Activated CD4-positive, alpha-beta T cell treated with anti-CD3 and anti-CD28 coated beads for 24 hours (primary cell): ENCODE data around the gene PCNX2.

ENCODE experiments used
- DNase-seq, 2 donors: peaks; one replicate each; pipeline ENCODE4 v3.0.0-alpha.2; 2020; ENCODE audit warnings: low read depth in 2 of 2

PCNX2 gene

GRCh38 chr1:232984577-232985425, 310.7 kb downstream of the PCNX2 start:
- no peak for DNase-seq

- DNase-seq, result no peak
These were observed 311.5 kb downstream of the PCNX2 start for GRCh38 chr1:232983817-232984567.

- DNase-seq, result no peak
These were observed 312.1 kb downstream of the PCNX2 start for GRCh38 chr1:232983375-232983774.

GRCh38 chr1:232982238-232982944, 313.1 kb downstream of the PCNX2 start:
- no peak for DNase-seq

GRCh38 chr1:232980986-232981560, 314.5 kb downstream of the PCNX2 start:
- DNase-seq, result no peak

- no peak for DNase-seq
These were observed 315.1 kb downstream of the PCNX2 start for GRCh38 chr1:232980355-232980978.

DNA sequence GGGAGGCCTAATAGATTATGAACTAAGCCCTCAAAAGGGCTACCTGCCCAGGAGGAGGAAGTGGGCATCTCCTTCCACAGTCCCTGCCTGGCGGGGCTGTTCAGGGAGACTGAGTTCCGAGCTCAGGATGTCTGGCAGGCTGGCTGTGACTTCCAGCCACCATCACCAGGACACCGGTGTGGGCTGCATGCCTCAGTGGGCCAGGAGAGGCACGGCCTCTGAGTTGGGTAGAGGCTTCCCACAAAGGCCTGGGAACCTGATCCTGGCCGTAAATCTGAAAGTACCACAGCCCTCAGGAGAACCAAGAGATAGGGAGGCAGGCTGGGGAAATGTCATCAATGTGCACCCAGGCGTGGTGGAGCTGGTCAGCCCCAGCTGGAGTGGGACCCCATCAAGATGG, 316.0 kb downstream of the PCNX2 start:
- no peak for DNase-seq

DNA sequence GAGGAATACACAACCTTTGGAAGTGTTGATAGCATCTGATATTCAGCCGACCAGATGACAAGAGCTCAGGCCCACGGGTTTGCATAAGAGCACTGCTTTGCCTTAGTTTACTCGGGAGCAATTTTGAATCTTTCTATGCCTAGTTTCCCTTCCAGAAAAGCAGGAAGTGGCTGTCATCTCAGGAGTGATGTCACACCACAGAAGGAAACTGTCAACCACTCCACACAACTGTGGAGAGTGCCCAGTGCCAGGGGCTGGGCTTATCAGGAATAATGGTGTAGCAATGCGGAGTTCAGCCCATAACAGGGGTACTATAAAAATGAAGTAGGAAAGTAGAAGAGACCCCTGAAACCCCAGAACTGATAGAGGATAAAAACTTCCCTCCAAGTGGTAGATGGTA, 316.7 kb downstream of the PCNX2 start:
- no peak for DNase-seq

DNA sequence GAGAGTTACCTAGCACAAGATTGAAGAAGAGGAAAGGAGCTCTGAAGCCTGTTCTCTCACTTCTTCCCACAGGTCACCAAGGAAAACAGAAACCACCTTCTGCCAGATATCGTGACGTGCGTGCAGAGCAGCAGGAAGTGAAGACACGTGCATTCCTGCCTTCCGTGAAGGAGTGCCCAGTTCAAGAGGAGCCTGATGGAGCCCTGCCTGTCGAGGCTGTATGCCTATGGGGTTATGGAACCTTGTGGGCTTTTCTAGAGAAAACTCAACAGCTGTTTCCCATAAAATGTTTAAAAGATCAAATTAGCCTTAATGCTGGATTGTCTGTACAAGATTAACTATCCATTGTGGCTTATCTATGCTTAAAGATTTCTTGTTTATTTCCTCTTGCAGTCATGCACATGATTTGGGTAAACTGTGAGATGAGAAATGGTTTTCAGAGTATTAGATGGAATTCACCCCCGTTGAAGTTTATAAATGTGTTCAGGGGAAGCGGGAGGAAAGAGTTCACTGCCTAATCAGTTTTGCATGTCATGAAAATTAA, 317.4 kb downstream of the PCNX2 start:
- DNase-seq, result no peak

DNA sequence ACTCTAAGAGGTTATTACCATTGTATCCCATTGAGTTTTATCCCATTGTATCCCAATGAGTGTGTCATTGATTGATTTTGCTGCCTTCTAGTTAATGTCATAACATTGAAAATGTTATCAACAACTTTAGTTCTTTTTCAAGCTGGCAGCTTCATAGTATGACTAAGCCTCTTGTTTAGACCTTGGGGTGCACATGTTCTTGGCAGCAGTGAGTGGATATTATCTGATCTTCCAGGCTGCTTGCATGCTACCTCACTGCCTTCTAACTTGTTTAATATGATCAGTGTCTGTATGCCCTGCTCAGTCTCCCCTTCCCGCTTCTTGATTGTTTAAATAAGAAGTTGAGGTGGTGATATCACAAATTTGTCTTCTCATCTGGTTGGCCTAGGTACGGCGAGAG, 320.6 kb downstream of the PCNX2 start:
- DNase-seq, result no peak

DNA sequence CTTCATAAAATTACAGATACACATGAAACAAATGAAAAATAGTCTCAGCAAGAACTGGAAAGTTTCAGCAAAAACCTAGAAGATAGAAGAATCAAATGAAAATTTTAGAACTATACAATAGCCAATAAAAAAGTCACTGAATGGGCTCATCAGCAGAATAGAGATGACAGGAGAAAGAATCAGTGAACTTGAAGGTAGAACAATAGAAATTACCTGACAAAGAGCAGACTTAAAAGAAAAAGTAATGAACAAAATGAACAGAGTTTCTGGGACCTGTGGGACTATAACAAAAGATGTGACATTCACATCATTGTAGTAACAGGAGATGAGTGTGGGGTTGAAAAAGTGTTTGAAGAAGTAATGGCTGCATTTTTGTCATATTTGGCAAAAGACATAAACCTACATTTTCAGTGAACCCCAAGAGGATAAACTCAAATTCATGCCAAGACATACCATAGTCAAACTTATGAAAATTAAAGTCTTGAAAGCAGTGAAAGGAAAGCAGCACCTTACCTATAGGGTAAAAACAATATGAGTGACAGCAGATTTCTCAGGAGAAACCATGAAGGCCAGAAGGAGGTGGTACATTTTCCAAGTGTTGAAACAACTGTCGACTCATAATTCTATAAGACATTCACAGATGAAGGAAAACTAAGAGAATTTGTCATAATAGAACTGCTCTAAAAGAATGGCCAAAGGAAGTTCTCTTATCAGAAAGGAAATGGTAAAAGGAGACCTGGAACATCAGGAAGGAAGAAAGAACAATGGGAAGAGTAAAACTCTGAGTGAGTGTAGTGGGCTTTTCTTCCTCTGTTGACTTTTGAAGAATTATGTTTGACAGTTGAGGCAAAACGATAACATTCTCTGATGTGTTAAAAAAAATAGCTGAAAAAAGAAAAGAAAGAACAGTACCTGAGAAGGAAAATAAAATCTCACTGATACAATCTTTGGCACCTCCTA, 321.6 kb downstream of the PCNX2 start:
- no peak for DNase-seq

DNA sequence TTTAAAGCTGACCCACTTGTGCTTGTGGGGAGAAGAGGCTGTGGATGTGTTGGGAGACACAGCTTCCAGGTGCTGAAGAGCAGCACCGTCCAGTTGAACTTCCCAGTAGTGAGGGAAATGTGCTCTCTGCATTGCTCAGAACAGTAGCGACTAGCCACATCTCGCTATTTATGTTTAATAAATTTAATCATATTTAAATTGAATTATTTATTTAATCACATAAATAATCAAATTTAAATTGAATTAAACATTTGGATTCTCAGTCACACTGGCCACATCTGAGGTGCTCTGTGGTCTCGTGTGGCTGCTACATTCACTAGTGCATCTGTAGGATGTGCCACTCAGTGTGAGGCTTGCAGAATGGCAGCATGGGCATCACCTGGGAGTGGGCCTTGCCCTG, 325.0 kb downstream of the PCNX2 start:
- no peak for DNase-seq

DNA sequence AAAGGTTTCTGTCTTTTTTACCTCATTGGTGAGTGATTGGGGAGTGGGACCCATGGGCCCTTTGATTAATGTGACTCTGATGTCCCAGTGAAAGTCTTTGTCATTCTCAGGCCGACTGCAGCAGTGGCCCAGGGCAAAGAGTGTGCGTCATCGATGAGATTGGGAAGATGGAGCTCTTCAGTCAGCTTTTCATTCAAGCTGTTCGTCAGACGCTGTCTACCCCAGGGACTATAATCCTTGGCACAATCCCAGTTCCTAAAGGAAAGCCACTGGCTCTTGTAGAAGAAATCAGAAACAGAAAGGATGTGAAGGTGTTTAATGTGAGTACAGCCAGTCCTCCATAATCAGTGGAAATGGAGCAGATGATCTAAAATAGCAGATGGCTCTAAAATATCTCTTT, 325.7 kb downstream of the PCNX2 start:
- DNase-seq, result no peak

DNA sequence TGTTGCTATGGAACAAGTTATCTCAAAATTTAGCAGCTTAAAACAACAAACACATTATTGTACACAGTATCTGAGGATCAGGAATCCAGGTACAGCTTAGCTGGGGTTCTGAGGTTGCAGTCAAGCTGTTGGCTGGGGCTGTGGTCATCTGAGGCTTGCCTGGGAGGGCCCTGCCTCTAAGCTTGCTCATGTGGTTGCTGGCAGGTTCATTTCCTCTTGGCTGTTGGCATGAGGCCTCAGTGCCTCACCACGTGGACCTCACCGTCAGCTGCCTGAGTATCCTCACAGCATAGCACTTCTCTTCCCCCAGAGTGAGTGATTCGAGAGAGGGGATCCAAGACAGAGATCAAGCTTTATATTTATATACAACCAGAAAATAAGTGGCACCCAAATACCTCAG, 326.6 kb downstream of the PCNX2 start:
- DNase-seq, result no peak

DNA sequence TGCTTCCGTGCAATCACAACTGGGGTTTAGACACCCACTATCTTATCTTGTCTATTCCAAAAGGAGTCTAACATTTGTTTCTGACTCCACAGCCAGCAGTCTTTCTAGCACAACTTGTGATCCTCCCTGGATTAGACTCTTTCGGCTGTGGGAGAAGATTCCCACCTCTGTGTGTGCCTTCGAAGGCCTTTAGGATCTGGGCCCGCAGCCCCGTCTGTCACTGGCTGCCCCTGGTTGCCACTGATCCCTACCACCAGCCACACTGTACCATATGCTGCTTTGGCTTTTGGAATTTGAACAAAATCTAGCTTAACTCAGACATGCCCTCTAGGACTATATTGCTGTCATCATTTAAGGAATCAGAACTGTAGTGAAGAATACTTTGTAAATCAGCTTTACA, 327.1 kb downstream of the PCNX2 start:
- DNase-seq, result no peak

GRCh38 chr1:232966663-232967062, 328.9 kb downstream of the PCNX2 start:
- no peak for DNase-seq

- DNase-seq, result no peak
These were observed 329.7 kb downstream of the PCNX2 start for GRCh38 chr1:232965912-232966217.

- DNase-seq, result no peak
These were observed 330.2 kb downstream of the PCNX2 start for GRCh38 chr1:232965124-232965911.

DNA sequence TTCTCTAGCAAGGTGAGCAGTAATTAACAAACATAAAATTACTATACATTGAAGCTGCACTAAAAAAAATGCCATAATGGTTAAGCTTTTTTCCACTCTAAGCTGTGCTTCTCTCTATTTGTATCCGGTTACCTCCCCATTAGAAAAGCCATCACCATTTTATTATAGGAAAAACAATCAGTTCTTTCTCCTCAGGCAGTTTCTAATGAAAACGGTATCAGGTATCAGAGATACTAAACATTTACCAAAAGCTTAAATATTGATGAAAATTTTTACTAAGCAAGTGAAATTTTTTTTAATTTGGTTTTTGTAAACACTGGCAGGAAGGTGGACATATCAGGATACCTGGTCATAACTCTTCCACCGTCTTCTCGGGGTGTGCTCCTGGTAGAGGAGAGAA, 330.9 kb downstream of the PCNX2 start:
- DNase-seq, result no peak
